Bronchus fibroblast of lung (primary cell): Measurements from ENCODE around the gene ZNF763. TPM values are rescaled to one million over a fixed set of nuclear protein-coding genes. Genes with fewer than 3 reads are reported as not detected.

Experiments used
- total RNA-seq: library from RNA; depleted of rRNA; stranded (reverse); fragments of >200 nt; gene quantifications from 2 replicates; pipeline ENCODE4 v1.2.3, GENCODE V29; 2015

Gene ZNF763
- 0.17 and 0.59 TPM in 2 replicates for total RNA-seq

DNA sequence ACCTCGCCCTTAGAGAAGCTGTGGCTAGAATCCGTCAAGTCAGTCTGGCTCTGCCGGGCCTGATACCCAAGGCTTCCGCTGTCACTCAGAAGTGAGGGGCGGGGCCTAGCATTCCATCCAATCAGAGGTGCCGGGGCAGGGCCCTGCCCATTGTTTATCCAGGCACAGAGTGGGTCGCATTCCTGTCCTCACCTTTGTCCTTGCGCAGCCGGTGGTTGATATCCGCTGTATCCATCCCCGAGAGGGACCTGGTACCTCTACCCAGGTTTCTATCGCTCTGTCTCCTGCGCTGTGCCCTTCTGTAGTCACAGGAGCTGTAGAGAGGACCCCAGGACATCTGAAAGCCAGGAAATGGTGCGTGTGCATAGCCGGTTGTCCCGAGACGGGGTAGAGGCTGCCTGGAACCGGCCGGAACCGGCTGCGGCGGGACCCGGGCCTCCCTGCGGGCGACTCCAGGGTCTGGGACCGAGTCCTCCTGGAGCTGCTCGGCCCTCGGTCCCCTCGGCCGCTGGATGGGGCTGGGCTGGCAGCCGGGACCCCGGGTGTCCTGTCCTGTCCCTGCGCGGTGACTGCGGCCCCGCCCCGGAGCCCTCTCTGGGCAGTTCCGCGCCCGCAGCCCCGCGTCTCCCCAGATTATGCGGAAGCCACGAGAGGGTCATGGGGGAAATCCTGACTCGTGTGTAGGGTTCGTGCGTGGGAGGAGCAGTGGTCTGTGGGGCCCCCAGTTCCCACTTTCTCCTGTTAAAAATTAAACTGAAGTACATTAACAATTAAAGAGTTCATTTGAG is at the start of gene ZNF763:
Gene ZNF763, plus strand, starts transcription at position 183 of the 788 bp plus-strand sequence. Its CDS starts 169 bp downstream, at position 352.

DNA sequence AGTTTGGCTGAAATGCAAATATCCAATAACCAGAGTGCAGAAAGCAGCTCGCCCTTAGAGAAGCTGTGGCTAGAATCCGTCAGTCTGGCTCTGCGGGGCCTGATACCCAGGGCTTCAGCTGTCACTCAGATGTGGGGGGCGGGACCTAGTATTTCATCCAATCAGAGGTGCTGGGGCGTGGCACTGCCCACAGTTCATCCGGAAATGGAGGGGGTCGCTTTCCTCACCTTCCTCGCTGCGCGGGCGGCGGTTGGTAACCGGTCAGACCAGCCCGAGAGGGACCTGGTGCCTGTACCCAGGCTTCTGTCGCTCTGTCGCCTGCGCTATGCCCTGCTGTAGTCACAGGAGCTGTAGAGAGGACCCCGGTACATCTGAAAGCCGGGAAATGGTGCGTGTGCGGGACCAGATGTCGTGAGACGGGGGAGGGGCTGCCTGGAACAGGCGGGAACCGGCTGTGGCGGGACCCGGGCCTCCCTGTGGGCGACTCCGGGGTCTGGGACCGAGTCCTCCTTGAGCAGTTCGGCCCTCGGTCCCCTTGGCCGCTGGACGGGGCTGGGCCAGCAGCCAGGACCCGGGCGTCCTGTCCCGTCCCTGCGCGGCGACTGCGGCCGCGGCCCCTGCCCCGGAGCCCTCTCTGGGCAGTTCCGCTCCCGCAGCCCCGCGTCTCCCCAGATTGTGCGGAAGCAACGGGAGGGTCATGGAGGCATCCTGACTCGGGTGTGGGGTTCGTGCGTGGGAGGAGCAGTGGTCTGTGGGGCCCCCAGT is 39.8 kb upstream of the ZNF763 start, which contains the start of gene ZNF700:
Gene ZNF700, plus strand, starts transcription at position 222 of the 765 bp plus-strand sequence. Its CDS starts 104 bp downstream, at position 326.

Other genes starting within 250 kb of the ZNF763 start
- 3.4 and 3.9 TPM in 2 replicates for gene ZNF823, start 226.1 kb upstream of the ZNF763 start, total RNA-seq
- 2.1 and 3.2 TPM in 2 replicates for gene ZNF441, start 198.0 kb upstream of the ZNF763 start, total RNA-seq
- gene ZNF491, start 166.5 kb upstream of the ZNF763 start, total RNA-seq = 0.74 and 1.0 TPM in 2 replicates
- 2.9 and 3.1 TPM in 2 replicates for gene ZNF440, start 150.8 kb upstream of the ZNF763 start, total RNA-seq
- 3.0 and 3.1 TPM in 2 replicates for gene ZNF439, start 116.3 kb upstream of the ZNF763 start, total RNA-seq
- gene ZNF69, start 77.3 kb upstream of the ZNF763 start, total RNA-seq = 1.8 and 2.7 TPM in 2 replicates
- 3.9 and 5.4 TPM in 2 replicates for gene ZNF700, start 39.9 kb upstream of the ZNF763 start, total RNA-seq
- gene ZNF433, start 70.6 kb downstream of the ZNF763 start, total RNA-seq = 2.4 and 2.7 TPM in 2 replicates
- gene ZNF878, start 87.9 kb downstream of the ZNF763 start, total RNA-seq = 0.15 and 0.17 TPM in 2 replicates
- gene ZNF844, start 99.7 kb downstream of the ZNF763 start, total RNA-seq = 2.4 and 2.7 TPM in 2 replicates
- gene ZNF20, start 175.3 kb downstream of the ZNF763 start, total RNA-seq = 2.5 and 3.4 TPM in 2 replicates
- 3.7 TPM in 2 replicates for gene ZNF625, start 191.7 kb downstream of the ZNF763 start, total RNA-seq
- 1.5 and 2.2 TPM in 2 replicates for gene ZNF136, start 198.1 kb downstream of the ZNF763 start, total RNA-seq